HCT116 (cell line): ENCODE results near the gene ARL2BP.

Experiments
- EZH2phosphoT487 ChIP-seq: fragments of 200-600 bp; IDR thresholded peaks from 2 replicates; pipeline ENCODE4 v1.6.1; 2018; ENCODE audit warnings: antibody characterized with exemption, borderline replicate concordance
- TF ChIP-seq, protein P1 (sequence below), 3 experiments: fragments of 200-600 bp in 1 of 3; sonication (generic) in 1 of 3; IDR thresholded peaks in 2 of 3; conservative IDR thresholded peaks in 1 of 3; 2 replicates each; pipeline ENCODE4 v1.5.1; 2012 to 2017; ENCODE audit warnings: low read depth in 2 of 3, low read length in 2 of 3, antibody characterized with exemption in 1 of 3, borderline replicate concordance in 1 of 3, control low read depth in 1 of 3, mild to moderate bottlenecking in 1 of 3, mixed read lengths in 1 of 3, mixed run types in 1 of 3, moderate library complexity in 1 of 3; ENCODE audit not compliant: insufficient read depth in 1 of 3

DNA sequence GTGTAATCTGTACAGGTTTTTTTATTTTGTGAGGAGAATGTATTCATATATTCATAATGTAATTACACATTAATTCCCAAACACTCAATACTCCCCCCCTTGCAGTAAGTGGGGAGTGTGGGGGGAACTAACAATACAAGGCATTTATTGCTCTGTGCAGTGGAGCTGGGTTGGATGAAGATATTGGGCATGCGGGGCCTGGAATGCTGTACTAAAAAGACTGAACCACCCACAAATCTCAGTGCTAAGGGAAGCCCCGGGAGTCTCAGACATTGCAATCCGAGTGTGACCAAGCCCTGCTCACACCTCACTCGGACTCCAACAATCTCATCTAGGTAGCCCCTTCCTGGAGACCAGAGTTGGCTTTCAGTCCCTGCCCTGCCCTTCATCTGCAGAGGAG is 33.4 kb downstream of the ARL2BP start:
- TF ChIP-seq, protein P1, sequence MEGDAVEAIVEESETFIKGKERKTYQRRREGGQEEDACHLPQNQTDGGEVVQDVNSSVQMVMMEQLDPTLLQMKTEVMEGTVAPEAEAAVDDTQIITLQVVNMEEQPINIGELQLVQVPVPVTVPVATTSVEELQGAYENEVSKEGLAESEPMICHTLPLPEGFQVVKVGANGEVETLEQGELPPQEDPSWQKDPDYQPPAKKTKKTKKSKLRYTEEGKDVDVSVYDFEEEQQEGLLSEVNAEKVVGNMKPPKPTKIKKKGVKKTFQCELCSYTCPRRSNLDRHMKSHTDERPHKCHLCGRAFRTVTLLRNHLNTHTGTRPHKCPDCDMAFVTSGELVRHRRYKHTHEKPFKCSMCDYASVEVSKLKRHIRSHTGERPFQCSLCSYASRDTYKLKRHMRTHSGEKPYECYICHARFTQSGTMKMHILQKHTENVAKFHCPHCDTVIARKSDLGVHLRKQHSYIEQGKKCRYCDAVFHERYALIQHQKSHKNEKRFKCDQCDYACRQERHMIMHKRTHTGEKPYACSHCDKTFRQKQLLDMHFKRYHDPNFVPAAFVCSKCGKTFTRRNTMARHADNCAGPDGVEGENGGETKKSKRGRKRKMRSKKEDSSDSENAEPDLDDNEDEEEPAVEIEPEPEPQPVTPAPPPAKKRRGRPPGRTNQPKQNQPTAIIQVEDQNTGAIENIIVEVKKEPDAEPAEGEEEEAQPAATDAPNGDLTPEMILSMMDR (IDR thresholded peaks at IDR 0.05 in 2 of 3, conservative IDR thresholded peaks at IDR 0.05 in 1 of 3; ENCODE audit: borderline replicate concordance in 1 of 3, insufficient read depth in 1 of 3, low read depth in 2 of 3, low read length in 2 of 3), result no peak
- no peak for TF ChIP-seq EZH2phosphoT487
